GM21528 (cell line): Measurements from ENCODE around the gene UCN3.
"Not testable (repeated sequence)": the region's sequence is repeated elsewhere in the genome, so short reads cannot be mapped to it uniquely, and the experiment has no call there.

Experiments
- ATAC-seq: cut with Tn5 transposase; IDR thresholded peaks from one replicate; pipeline ENCODE4 v1.9.1; 2021; ENCODE audit warnings: mild to moderate bottlenecking, moderate library complexity; ENCODE audit not compliant: unreplicated experiment, low FRiP score

UCN3 gene

GRCh38 chr10:5364374-5364773 is 392 bp upstream of the UCN3 start:
- no peak for ATAC-seq

- no peak for ATAC-seq
Measured at GRCh38 chr10:5365928-5366327, 1.2 kb downstream of the UCN3 start.

GRCh38 chr10:5369362-5370158 is 4.8 kb downstream of the UCN3 start:
- ATAC-seq, result no peak

- ATAC-seq, result no peak
Measured at GRCh38 chr10:5370493-5371352, 6.0 kb downstream of the UCN3 start.

GRCh38 chr10:5373307-5373706 is 8.5 kb downstream of the UCN3 start:
- no peak for ATAC-seq

GRCh38 chr10:5373891-5374611 is 9.3 kb downstream of the UCN3 start:
- no peak for ATAC-seq

- ATAC-seq, result no peak
Measured at GRCh38 chr10:5376450-5376849, 11.7 kb downstream of the UCN3 start.

- not testable (repeated sequence) for ATAC-seq
Measured at GRCh38 chr10:5379202-5379601, 14.4 kb downstream of the UCN3 start.

GRCh38 chr10:5380395-5380794 is 15.6 kb downstream of the UCN3 start:
- ATAC-seq, result not testable (repeated sequence)

- no peak for ATAC-seq
Measured at GRCh38 chr10:5381187-5381586, 16.4 kb downstream of the UCN3 start.

GRCh38 chr10:5385224-5385623 is 20.5 kb downstream of the UCN3 start:
- no peak for ATAC-seq

- ATAC-seq, result no peak
Measured at GRCh38 chr10:5387169-5387568, 22.4 kb downstream of the UCN3 start.

GRCh38 chr10:5390607-5391205 is 25.9 kb downstream of the UCN3 start:
- no peak for ATAC-seq

- ATAC-seq, result no peak
Measured at GRCh38 chr10:5391790-5392189, 27.0 kb downstream of the UCN3 start.

GRCh38 chr10:5393529-5393928 is 28.8 kb downstream of the UCN3 start:
- no peak for ATAC-seq

GRCh38 chr10:5395168-5395567 is 30.4 kb downstream of the UCN3 start:
- ATAC-seq, result no peak

GRCh38 chr10:5396556-5397300 is 32.0 kb downstream of the UCN3 start:
- no peak for ATAC-seq

GRCh38 chr10:5399332-5399731 is 34.6 kb downstream of the UCN3 start:
- ATAC-seq, result no peak

- no peak for ATAC-seq
Measured at GRCh38 chr10:5400468-5401240, 35.9 kb downstream of the UCN3 start.
